ENCODE data around the gene C1GALT1.
"Not testable (repeated sequence)": the region's sequence is repeated elsewhere in the genome, so short reads cannot be mapped to it uniquely, and the experiment has no call there.

The C1GALT1 gene

DNA sequence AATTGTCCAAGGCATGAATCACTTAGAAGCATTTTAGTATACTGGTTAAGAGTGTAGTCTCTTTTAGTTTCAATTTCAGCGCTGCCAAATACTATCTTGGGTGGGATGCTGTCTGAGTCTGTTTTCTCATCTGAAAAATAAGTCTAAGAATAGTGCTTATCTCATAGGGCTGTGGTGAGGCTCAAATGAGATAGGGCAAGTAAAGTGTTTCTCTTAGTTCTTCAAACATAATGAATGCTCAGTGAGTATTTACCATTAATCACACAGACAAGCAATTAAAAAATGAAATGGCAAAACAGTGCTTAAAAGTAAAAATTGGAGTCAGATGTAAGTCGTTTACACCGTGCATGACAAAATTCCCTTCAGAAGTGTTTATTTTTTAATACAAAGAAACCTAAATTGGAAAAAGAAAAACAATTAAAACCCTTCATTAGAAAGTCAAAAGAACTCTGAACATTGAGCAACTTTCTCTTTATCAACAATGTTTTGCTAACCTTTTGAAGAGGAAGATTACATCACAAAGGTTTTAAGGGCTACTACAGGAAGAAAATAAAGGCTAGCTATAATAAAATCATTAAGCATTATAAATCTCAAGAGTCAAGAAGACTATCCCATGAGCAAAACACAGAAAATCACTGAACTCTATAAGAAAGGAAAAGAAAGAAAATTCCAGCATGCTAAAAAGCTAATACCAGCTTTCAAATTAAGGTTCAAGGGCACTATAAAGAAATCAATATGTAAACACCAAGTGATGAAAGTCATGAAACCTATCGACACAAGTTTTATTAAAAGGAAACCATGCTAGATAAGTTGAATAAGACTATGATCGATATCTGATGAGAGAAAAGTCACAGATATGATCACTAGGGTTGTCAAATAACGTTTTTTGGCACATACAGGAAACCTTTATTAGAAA lies 45.6 kb upstream of the C1GALT1 start:
- no peak for DNase-seq (ENCODE audit: low read depth in 1 of 2, low spot score in 1 of 2)
- no peaks in the 10 kb centered on the region for H3K27me3 ChIP-seq (ENCODE audit: insufficient read depth, poor library complexity, severe bottlenecking)
- TF ChIP-seq GABPA (IDR thresholded peaks at IDR 0.05; ENCODE audit: low read depth) (no peak), SPI1 (IDR thresholded peaks at IDR 0.05; ENCODE audit: borderline replicate concordance, low read depth) (no peak), POLR2AphosphoS5 (IDR thresholded peaks at IDR 0.05; ENCODE audit: low read depth) (no peak), CTCF (IDR thresholded peaks at IDR 0.05; ENCODE audit: insufficient read depth, low read length) (no peak)
- TF ChIP-seq, protein P1, sequence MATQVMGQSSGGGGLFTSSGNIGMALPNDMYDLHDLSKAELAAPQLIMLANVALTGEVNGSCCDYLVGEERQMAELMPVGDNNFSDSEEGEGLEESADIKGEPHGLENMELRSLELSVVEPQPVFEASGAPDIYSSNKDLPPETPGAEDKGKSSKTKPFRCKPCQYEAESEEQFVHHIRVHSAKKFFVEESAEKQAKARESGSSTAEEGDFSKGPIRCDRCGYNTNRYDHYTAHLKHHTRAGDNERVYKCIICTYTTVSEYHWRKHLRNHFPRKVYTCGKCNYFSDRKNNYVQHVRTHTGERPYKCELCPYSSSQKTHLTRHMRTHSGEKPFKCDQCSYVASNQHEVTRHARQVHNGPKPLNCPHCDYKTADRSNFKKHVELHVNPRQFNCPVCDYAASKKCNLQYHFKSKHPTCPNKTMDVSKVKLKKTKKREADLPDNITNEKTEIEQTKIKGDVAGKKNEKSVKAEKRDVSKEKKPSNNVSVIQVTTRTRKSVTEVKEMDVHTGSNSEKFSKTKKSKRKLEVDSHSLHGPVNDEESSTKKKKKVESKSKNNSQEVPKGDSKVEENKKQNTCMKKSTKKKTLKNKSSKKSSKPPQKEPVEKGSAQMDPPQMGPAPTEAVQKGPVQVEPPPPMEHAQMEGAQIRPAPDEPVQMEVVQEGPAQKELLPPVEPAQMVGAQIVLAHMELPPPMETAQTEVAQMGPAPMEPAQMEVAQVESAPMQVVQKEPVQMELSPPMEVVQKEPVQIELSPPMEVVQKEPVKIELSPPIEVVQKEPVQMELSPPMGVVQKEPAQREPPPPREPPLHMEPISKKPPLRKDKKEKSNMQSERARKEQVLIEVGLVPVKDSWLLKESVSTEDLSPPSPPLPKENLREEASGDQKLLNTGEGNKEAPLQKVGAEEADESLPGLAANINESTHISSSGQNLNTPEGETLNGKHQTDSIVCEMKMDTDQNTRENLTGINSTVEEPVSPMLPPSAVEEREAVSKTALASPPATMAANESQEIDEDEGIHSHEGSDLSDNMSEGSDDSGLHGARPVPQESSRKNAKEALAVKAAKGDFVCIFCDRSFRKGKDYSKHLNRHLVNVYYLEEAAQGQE (IDR thresholded peaks at IDR 0.05; ENCODE audit: insufficient replicate concordance, low read depth): no peak
- H3K4me3 ChIP-seq (replicated peaks; ENCODE audit: insufficient read depth, low read length): no peak overlapping the region
- H3K27ac ChIP-seq (replicated peaks): no peak overlapping the region

DNA sequence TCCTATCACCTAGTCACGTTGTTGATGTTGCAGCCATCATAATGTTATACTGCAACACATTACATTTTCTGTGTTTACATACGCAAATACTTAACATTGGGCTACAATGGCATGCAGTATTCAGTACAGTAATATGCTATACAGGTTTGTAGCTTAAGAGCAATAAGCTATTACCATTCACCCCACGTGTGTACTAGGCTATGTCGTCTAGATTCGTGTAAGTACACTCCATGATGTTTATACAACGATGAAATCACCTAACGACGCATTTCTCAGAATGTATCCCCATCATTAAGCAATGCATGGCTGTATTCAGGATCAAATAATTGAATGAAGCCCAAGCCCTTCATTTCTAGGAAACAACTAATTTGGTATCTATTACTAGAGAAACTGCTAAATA lies 43.4 kb upstream of the C1GALT1 start:
- TF ChIP-seq, protein P1 (IDR thresholded peaks at IDR 0.05; ENCODE audit: insufficient replicate concordance, low read depth): no peak
- TF ChIP-seq SPI1 (IDR thresholded peaks at IDR 0.05; ENCODE audit: borderline replicate concordance, low read depth): no peak
- no peak for TF ChIP-seq POLR2AphosphoS5 (IDR thresholded peaks at IDR 0.05; ENCODE audit: low read depth)
- no peak for TF ChIP-seq CTCF (IDR thresholded peaks at IDR 0.05; ENCODE audit: insufficient read depth, low read length)
- no peak for TF ChIP-seq GABPA (IDR thresholded peaks at IDR 0.05; ENCODE audit: low read depth)
- DNase-seq (ENCODE audit: low read depth in 1 of 2, low spot score in 1 of 2): no peak
- Histone ChIP-seq H3K4me3 (replicated peaks; ENCODE audit: insufficient read depth, low read length) (no peak overlapping the region), H3K27me3 (ENCODE audit: insufficient read depth, poor library complexity, severe bottlenecking) (no peaks in the 10 kb centered on the region), H3K27ac (replicated peaks) (no peak overlapping the region)

GRCh38 chr7:7143404-7143803 lies 38.9 kb upstream of the C1GALT1 start:
- H3K4me3 ChIP-seq (replicated peaks; ENCODE audit: insufficient read depth, low read length); H3K27me3 ChIP-seq (ENCODE audit: insufficient read depth, poor library complexity, severe bottlenecking); DNase-seq (ENCODE audit: low read depth in 1 of 2, low spot score in 1 of 2); H3K27ac ChIP-seq (replicated peaks): not testable (repeated sequence)

- H3K4me3 ChIP-seq (replicated peaks; ENCODE audit: insufficient read depth, low read length); DNase-seq (ENCODE audit: low read depth in 1 of 2, low spot score in 1 of 2); H3K27ac ChIP-seq (replicated peaks); H3K27me3 ChIP-seq (ENCODE audit: insufficient read depth, poor library complexity, severe bottlenecking): not testable (repeated sequence)
Measured at GRCh38 chr7:7145151-7145550, 37.2 kb upstream of the C1GALT1 start.

DNA sequence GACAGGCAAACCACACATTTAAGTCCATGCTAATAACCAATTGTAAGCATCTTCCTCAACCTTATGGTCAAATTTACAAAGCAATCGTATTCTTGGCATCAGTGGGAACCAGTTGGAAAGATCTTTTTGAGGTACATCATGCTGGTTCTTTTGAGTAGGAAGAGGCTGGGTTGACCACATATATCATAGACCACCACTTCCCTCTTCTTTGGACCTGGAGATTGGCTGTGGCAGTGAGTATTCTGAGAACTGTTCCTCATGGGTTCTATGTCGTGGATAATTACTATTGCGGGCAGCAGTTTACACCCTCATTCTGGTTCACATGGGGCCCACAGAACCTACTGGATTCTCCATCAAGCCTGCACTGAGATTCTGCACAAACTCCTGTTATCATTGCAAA lies 35.5 kb upstream of the C1GALT1 start:
- Histone ChIP-seq H3K4me3 (replicated peaks; ENCODE audit: insufficient read depth, low read length) (no peak overlapping the region), H3K27ac (replicated peaks) (no peak overlapping the region), H3K27me3 (ENCODE audit: insufficient read depth, poor library complexity, severe bottlenecking) (no peaks in the 10 kb centered on the region)
- peak; percentile 65; the same call in 1 of the 2 replicates for TF ChIP-seq SPI1 (IDR thresholded peaks at IDR 0.05; ENCODE audit: borderline replicate concordance, low read depth)
- TF ChIP-seq GABPA (IDR thresholded peaks at IDR 0.05; ENCODE audit: low read depth): no peak
- peak in 1 of 2 experiments; percentile 21 for DNase-seq (ENCODE audit: low read depth in 1 of 2, low spot score in 1 of 2)
